HepG2 (cell line): ENCODE results near the gene CIAPIN1. TPM values are rescaled to one million over a fixed set of nuclear protein-coding genes. Genes with fewer than 3 reads are reported as not detected.

Experiments
- DR1 ChIP-seq: sonication (generic); formaldehyde crosslinking; IDR thresholded peaks from 2 replicates; pipeline ENCODE4 v1.8.0; 2021; ENCODE audit warnings: mild to moderate bottlenecking, missing genetic modification reagents, inconsistent platforms
- EED ChIP-seq: sonication (generic); formaldehyde crosslinking; IDR thresholded peaks from 2 replicates; pipeline ENCODE4 v1.5.0; 2020; ENCODE audit warnings: mild to moderate bottlenecking, missing genetic modification reagents
- FOXC1 ChIP-seq: sonication (generic); formaldehyde crosslinking; IDR thresholded peaks from 2 replicates; pipeline ENCODE4 v1.8.0; 2022; ENCODE audit warnings: mild to moderate bottlenecking, missing genetic modification reagents, borderline replicate concordance
- HNRNPUL1 ChIP-seq: fragments of 200-400 bp; formaldehyde crosslinking; IDR thresholded peaks from 2 replicates; pipeline ENCODE4 v1.6.1; 2017; ENCODE audit warnings: low read depth, mild to moderate bottlenecking, low read length, moderate library complexity
- RFX3 ChIP-seq: IDR thresholded peaks from 2 replicates; pipeline ENCODE4 v1.6.1; 2016; ENCODE audit warnings: missing biosample characterization, missing genetic modification reagents
- RXRA ChIP-seq: sonication (generic); formaldehyde crosslinking; IDR thresholded peaks from 2 replicates; pipeline ENCODE4 v1.5.1; 2020; ENCODE audit warnings: missing genetic modification reagents
- SRF ChIP-seq: IDR thresholded peaks from 2 replicates; pipeline ENCODE4 v1.6.1; 2011; ENCODE audit warnings: mild to moderate bottlenecking, low read depth, low read length, moderate library complexity
- TCF7 ChIP-seq: sonication (generic); IDR thresholded peaks from 2 replicates; pipeline ENCODE4 v1.6.1; 2016; ENCODE audit warnings: antibody characterized with exemption, low read depth
- WIZ ChIP-seq: sonication (generic); formaldehyde crosslinking; IDR thresholded peaks from 2 replicates; pipeline ENCODE4 v1.5.1; 2020; ENCODE audit warnings: mild to moderate bottlenecking, missing genetic modification reagents
- ZBTB8A ChIP-seq: sonication (generic); formaldehyde crosslinking; IDR thresholded peaks from 2 replicates; pipeline ENCODE4 v1.4.0; 2020; ENCODE audit warnings: mild to moderate bottlenecking, low read depth, missing genetic modification reagents, borderline replicate concordance
- ZMYM2 ChIP-seq: sonication (generic); formaldehyde crosslinking; IDR thresholded peaks from 2 replicates; pipeline ENCODE4 v1.8.0; 2022; ENCODE audit warnings: mild to moderate bottlenecking, missing genetic modification reagents
- ZMYM3 ChIP-seq: sonication (generic); formaldehyde crosslinking; IDR thresholded peaks from 2 replicates; pipeline ENCODE4 v1.5.1; 2020; ENCODE audit warnings: mild to moderate bottlenecking, missing genetic modification reagents
- ZNF883 ChIP-seq: sonication (generic); formaldehyde crosslinking; IDR thresholded peaks from 2 replicates; pipeline ENCODE4 v1.5.1; 2020; ENCODE audit warnings: mild to moderate bottlenecking, missing genetic modification reagents; ENCODE audit errors: not compliant biosample characterization
- polyA plus RNA-seq, 8 experiments: library from polyadenylated mRNA; depleted of rRNA in 3 of 8; stranded (reverse) in 7 of 8; unstranded in 1 of 8; fragments of >200 nt; fragmentation: Illumina TruSeq in 4 of 8; extraction: Trizol in 4 of 8; gene quantifications; 2 replicates each; pipeline versions ENCODE4 v1.2.1 to v1.2.3, GENCODE V29; 2011 to 2016; ENCODE audit warnings: low read depth in 4 of 8, missing spikeins in 1 of 8, mixed read lengths in 1 of 8; ENCODE audit not compliant: insufficient read depth in 1 of 8
- total RNA-seq, 5 experiments: library from RNA; depleted of rRNA; stranded (reverse); fragments of >200 nt; fragmentation: Illumina TruSeq; extraction: Trizol; gene quantifications; 2 replicates each; pipeline ENCODE4 v1.2.3, GENCODE V29; 2016; ENCODE audit warnings: low read depth in 1 of 5
- TF ChIP-seq, protein P1 (sequence below): sonication (generic); formaldehyde crosslinking; IDR thresholded peaks from 2 replicates; pipeline ENCODE4 v1.4.0; 2020; ENCODE audit warnings: mild to moderate bottlenecking, missing genetic modification reagents
- TF ChIP-seq, protein P2 (sequence below), 2 experiments: sonication (generic) in 1 of 2; formaldehyde crosslinking in 1 of 2; IDR thresholded peaks; 2 replicates each; pipeline versions ENCODE4 v1.5.1 to v1.6.1; 2011 to 2020; ENCODE audit warnings: borderline replicate concordance in 1 of 2, low read depth in 1 of 2, low read length in 1 of 2, mild to moderate bottlenecking in 1 of 2, missing genetic modification reagents in 1 of 2, moderate library complexity in 1 of 2
- TF ChIP-seq, protein P3 (sequence below): sonication (generic); formaldehyde crosslinking; conservative IDR thresholded peaks from 2 replicates; pipeline ENCODE4 v1.4.0; 2020; ENCODE audit warnings: missing genetic modification reagents
- TF ChIP-seq, protein P4 (sequence below): sonication (generic); formaldehyde crosslinking; IDR thresholded peaks from 2 replicates; pipeline ENCODE4 v1.8.1; 2023; ENCODE audit warnings: mild to moderate bottlenecking, moderate library complexity, missing genetic modification reagents
- TF ChIP-seq, protein P5 (sequence below): sonication (generic); formaldehyde crosslinking; IDR thresholded peaks from 2 replicates; pipeline ENCODE4 v1.4.0; 2020; ENCODE audit warnings: missing genetic modification reagents

The CIAPIN1 gene
- total and polyA plus RNA-seq, 2 of the 13 experiments (the other 11 are each of a cell fraction or from before 2014, with no cell fraction given), result 69.3 to 89.7 TPM

DNA sequence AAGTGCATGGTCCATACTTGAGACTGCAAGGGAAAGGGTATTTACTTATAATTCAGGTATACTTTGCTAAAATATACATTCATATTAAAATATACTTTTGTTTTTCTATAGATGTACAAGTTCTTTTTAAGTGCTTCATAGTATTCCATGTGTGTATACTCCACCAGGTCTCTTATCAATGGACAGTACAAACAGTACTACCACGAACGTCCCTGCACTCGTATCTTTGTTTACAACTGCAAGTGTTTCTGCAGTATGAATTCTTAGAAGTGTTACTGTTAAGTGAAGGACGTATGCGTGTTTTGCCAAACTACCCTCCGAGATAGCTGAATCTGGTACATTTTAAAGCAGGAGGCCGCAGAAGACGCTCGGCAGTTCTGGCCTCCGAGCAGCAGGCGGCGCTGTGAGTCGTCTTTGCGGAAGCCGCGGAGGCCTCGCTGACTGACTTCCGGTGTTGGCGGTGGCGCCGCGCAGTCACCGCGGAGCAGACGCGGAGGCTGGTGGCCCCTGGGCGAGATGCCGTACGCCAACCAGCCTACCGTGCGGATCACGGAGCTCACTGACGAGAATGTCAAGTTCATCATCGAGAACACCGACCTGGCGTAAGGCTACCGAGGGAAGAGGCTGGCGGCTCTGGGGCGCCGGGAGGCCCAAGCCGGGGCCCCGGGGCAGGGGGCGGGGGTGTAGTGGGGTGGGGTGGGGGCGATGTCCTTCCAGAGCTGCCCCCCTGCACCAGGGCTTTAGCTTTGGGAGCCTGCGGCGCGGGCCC is 15.2 kb upstream of the CIAPIN1 start, which contains the start of gene POLR2C (continued):
- peak; percentile 31; the same call in 1 of the 2 replicates for TF ChIP-seq EED (CRISPR knock-in tag)
- TF ChIP-seq FOXC1 (CRISPR knock-in tag), result peak; percentile 76; the same call in 1 of the 2 replicates
- TF ChIP-seq, protein P1, sequence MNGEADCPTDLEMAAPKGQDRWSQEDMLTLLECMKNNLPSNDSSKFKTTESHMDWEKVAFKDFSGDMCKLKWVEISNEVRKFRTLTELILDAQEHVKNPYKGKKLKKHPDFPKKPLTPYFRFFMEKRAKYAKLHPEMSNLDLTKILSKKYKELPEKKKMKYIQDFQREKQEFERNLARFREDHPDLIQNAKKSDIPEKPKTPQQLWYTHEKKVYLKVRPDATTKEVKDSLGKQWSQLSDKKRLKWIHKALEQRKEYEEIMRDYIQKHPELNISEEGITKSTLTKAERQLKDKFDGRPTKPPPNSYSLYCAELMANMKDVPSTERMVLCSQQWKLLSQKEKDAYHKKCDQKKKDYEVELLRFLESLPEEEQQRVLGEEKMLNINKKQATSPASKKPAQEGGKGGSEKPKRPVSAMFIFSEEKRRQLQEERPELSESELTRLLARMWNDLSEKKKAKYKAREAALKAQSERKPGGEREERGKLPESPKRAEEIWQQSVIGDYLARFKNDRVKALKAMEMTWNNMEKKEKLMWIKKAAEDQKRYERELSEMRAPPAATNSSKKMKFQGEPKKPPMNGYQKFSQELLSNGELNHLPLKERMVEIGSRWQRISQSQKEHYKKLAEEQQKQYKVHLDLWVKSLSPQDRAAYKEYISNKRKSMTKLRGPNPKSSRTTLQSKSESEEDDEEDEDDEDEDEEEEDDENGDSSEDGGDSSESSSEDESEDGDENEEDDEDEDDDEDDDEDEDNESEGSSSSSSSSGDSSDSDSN (CRISPR knock-in tag), result peak; percentile 92
- no peak for TF ChIP-seq ZMYM2 (CRISPR knock-in tag)
- TF ChIP-seq ZBTB8A (CRISPR knock-in tag), result no peak
- TF ChIP-seq, protein P2, sequence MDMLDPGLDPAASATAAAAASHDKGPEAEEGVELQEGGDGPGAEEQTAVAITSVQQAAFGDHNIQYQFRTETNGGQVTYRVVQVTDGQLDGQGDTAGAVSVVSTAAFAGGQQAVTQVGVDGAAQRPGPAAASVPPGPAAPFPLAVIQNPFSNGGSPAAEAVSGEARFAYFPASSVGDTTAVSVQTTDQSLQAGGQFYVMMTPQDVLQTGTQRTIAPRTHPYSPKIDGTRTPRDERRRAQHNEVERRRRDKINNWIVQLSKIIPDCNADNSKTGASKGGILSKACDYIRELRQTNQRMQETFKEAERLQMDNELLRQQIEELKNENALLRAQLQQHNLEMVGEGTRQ (IDR thresholded peaks at IDR 0.05; ENCODE audit: low read depth, low read length), result no peak
- TF ChIP-seq, protein P2 (CRISPR knock-in tag; IDR thresholded peaks at IDR 0.05; ENCODE audit: borderline replicate concordance), result no peak
- TF ChIP-seq SRF, result peak; percentile 33; the same call in 1 of the 2 replicates
- TF ChIP-seq RXRA, result peak; percentile 87
- TF ChIP-seq, protein P3, sequence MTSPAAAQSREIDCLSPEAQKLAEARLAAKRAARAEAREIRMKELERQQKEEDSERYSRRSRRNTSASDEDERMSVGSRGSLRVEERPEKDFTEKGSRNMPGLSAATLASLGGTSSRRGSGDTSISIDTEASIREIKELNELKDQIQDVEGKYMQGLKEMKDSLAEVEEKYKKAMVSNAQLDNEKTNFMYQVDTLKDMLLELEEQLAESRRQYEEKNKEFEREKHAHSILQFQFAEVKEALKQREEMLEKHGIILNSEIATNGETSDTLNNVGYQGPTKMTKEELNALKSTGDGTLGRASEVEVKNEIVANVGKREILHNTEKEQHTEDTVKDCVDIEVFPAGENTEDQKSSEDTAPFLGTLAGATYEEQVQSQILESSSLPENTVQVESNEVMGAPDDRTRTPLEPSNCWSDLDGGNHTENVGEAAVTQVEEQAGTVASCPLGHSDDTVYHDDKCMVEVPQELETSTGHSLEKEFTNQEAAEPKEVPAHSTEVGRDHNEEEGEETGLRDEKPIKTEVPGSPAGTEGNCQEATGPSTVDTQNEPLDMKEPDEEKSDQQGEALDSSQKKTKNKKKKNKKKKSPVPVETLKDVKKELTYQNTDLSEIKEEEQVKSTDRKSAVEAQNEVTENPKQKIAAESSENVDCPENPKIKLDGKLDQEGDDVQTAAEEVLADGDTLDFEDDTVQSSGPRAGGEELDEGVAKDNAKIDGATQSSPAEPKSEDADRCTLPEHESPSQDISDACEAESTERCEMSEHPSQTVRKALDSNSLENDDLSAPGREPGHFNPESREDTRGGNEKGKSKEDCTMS (CRISPR knock-in tag), result no peak
- TF ChIP-seq ZMYM3 (CRISPR knock-in tag), result peak; percentile 81
- TF ChIP-seq DR1 (CRISPR knock-in tag), result peak; percentile 76; the same call in 1 of the 2 replicates
- TF ChIP-seq HNRNPUL1, result no peak
- no peak for TF ChIP-seq TCF7
- TF ChIP-seq, protein P4, sequence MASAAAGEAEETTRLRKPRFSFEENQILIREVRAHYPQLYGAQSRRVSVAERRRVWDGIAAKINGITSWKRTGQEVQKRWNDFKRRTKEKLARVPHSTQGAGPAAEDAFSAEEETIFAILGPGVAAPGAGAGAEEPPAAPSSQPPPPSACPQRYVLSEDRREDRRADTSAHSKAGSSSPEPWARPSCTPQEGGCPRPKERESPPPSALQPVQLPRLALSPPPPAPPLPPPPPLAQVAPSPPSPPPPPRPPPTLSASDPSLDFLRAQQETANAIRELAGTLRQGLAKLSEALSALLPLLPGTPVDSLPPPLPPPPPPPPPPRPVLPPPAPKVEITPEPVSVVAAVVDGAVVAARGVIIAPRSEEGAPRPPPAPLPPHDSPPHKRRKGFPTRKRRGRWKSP (CRISPR knock-in tag), result peak; percentile 80
- TF ChIP-seq WIZ (CRISPR knock-in tag), result 0 out of 2 replicates have a peak, but pooled peaks have one; percentile 60
- TF ChIP-seq, protein P5, sequence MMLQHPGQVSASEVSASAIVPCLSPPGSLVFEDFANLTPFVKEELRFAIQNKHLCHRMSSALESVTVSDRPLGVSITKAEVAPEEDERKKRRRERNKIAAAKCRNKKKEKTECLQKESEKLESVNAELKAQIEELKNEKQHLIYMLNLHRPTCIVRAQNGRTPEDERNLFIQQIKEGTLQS, result peak; percentile 57; the same call in 1 of the 2 replicates
- no peak; the same call in 1 of the 2 replicates for TF ChIP-seq RFX3 (CRISPR knock-in tag)
- no peak for TF ChIP-seq ZNF883 (CRISPR knock-in tag)
